Uterus (tissue), 2 donors: Measurements from ENCODE around the gene LIMS2.

ENCODE experiments used
- POLR2A ChIP-seq, 2 donors: fragments of 450-650 bp; IDR thresholded peaks; one replicate each; pipeline ENCODE4 v1.6.1; 2016; ENCODE audit warnings: antibody characterized with exemption in 2 of 2, mild to moderate bottlenecking in 1 of 2, moderate library complexity in 1 of 2
- TF ChIP-seq, protein P1 (sequence below), 4 experiments: fragments of 200-600 bp in 2 of 4; fragments of 450-650 bp in 2 of 4; sonication (generic) in 2 of 4; IDR thresholded peaks; one replicate each; pipeline ENCODE4 v1.5.1; 2016 to 2019; ENCODE audit warnings: antibody characterized with exemption in 4 of 4, mild to moderate bottlenecking in 2 of 4, moderate library complexity in 1 of 4

- no peak for TF ChIP-seq POLR2A (IDR thresholded peaks at IDR 0.05)
- TF ChIP-seq, protein P1, sequence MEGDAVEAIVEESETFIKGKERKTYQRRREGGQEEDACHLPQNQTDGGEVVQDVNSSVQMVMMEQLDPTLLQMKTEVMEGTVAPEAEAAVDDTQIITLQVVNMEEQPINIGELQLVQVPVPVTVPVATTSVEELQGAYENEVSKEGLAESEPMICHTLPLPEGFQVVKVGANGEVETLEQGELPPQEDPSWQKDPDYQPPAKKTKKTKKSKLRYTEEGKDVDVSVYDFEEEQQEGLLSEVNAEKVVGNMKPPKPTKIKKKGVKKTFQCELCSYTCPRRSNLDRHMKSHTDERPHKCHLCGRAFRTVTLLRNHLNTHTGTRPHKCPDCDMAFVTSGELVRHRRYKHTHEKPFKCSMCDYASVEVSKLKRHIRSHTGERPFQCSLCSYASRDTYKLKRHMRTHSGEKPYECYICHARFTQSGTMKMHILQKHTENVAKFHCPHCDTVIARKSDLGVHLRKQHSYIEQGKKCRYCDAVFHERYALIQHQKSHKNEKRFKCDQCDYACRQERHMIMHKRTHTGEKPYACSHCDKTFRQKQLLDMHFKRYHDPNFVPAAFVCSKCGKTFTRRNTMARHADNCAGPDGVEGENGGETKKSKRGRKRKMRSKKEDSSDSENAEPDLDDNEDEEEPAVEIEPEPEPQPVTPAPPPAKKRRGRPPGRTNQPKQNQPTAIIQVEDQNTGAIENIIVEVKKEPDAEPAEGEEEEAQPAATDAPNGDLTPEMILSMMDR (IDR thresholded peaks at IDR 0.05) = no peak
Observed at GRCh38 chr2:127612111-127612822, 63.1 kb downstream of the LIMS2 start.
